NCI-H69 (cell line): Measurements from ENCODE around the gene CDC7.
"Not testable (repeated sequence)": the region's sequence is repeated elsewhere in the genome, so short reads cannot be mapped to it uniquely, and the experiment has no call there.

ENCODE experiments used
- DNase-seq: peaks from one replicate; lab custom pipeline; 2025; lab: John Stamatoyannopoulos, UW

CDC7 gene

GRCh38 chr1:91500756-91501522 lies at the start of gene CDC7:
TSS of gene CDC7 (plus strand) at chr1:91500851. CDS start at chr1:91501717, 866 bp downstream.
- DNase-seq = peak; percentile 91

- no peak for DNase-seq
Measured at GRCh38 chr1:91454136-91454535, 46.5 kb upstream of the CDC7 start.

GRCh38 chr1:91455334-91455733 lies 45.3 kb upstream of the CDC7 start:
- DNase-seq = no peak

- no peak for DNase-seq
Measured at GRCh38 chr1:91455896-91456295, 44.8 kb upstream of the CDC7 start.

- DNase-seq = not testable (repeated sequence)
Measured at GRCh38 chr1:91465350-91465749, 35.3 kb upstream of the CDC7 start.

GRCh38 chr1:91476533-91477217 lies 24.0 kb upstream of the CDC7 start:
- no peak for DNase-seq

GRCh38 chr1:91487469-91487868 lies 13.2 kb upstream of the CDC7 start:
- no peak for DNase-seq

GRCh38 chr1:91490501-91490900 lies 10.2 kb upstream of the CDC7 start:
- DNase-seq = no peak

GRCh38 chr1:91498035-91498434 lies 2.6 kb upstream of the CDC7 start:
- no peak for DNase-seq

- no peak for DNase-seq
Measured at GRCh38 chr1:91498498-91499245, 2.0 kb upstream of the CDC7 start.

GRCh38 chr1:91499346-91499745 lies 1.3 kb upstream of the CDC7 start:
- DNase-seq = no peak

GRCh38 chr1:91499904-91500755 lies 521 bp upstream of the CDC7 start:
- DNase-seq = no peak

- DNase-seq = peak; percentile 84
Measured at GRCh38 chr1:91501523-91501851, 836 bp downstream of the CDC7 start.

- peak; percentile 32 for DNase-seq
Measured at GRCh38 chr1:91501971-91502671, 1.5 kb downstream of the CDC7 start.

- peak; percentile 43 for DNase-seq
Measured at GRCh38 chr1:91502672-91503184, 2.1 kb downstream of the CDC7 start.

GRCh38 chr1:91503332-91503900 lies 2.8 kb downstream of the CDC7 start:
- no peak for DNase-seq

GRCh38 chr1:91503975-91504530 lies 3.4 kb downstream of the CDC7 start:
- no peak for DNase-seq

GRCh38 chr1:91505086-91505485 lies 4.4 kb downstream of the CDC7 start:
- DNase-seq = no peak

GRCh38 chr1:91506071-91506470 lies 5.4 kb downstream of the CDC7 start:
- no peak for DNase-seq

GRCh38 chr1:91507328-91507727 lies 6.7 kb downstream of the CDC7 start:
- no peak for DNase-seq
